ENCODE measurements around the gene CCDC91.

Gene CCDC91, protein sequence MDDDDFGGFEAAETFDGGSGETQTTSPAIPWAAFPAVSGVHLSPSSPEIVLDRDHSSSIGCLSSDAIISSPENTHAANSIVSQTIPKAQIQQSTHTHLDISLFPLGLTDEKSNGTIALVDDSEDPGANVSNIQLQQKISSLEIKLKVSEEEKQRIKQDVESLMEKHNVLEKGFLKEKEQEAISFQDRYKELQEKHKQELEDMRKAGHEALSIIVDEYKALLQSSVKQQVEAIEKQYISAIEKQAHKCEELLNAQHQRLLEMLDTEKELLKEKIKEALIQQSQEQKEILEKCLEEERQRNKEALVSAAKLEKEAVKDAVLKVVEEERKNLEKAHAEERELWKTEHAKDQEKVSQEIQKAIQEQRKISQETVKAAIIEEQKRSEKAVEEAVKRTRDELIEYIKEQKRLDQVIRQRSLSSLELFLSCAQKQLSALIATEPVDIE

DNA sequence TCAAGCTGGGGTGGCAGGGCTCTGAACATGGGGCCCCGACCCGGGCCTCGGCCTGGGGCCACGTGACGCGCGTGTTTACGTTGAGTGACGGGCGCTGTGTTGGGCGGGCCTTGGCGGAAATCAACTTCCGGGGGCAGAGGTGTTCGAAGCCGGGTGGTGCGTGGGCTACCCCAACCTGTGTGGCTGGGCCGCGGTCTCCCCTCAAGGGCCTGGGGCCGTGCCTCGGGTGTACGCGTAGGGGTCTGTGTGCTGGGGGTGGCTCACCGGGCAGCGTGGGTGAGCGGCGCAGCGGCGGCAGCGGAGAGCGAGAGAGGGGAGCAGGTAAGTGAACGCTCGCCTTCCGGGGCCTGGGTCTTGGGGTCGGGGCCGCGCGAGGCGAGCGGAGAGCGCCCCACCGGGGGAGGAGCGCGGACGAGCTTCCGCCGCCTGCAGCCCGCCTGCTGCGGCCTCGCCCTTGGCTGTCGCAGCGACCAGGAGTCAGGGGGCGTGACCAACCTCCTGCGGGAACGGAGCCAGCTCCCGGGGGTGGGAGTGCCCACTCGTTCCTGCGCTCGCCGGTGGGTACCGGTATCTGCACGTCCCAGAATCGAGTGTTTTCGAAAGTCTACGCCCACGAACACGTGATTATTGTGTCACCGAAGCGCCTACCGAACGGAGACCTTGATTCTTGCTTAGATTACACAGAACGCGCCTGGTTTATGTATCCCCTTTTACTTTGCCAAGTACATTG, at the start of gene CCDC91:
CCDC91 (plus strand) TSS at position 136 of the 730 bp plus-strand sequence. CDS start 66,760 bp downstream, outside the sequence.
- peak; percentile 70 for DNase-seq

DNA sequence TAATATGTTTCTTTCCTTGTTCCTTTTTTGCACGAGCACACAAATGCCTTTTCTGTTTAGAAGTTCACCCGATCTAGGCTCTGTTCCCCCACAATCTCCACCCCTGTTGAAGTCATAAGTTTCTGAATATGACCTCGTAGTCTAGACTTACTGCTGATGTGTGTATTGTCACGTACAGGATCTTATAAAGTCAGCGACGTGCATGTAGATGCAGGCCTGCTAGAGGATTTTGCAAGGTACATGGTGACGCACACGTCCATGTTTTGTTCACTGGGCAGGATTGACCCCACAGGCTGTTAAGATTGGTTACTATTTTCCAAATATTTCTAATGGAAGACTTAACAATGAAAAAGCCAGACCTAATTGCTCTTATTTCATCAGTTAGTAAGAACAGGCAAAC, 46.2 kb upstream of the CCDC91 start:
- DNase-seq, result no peak

DNA sequence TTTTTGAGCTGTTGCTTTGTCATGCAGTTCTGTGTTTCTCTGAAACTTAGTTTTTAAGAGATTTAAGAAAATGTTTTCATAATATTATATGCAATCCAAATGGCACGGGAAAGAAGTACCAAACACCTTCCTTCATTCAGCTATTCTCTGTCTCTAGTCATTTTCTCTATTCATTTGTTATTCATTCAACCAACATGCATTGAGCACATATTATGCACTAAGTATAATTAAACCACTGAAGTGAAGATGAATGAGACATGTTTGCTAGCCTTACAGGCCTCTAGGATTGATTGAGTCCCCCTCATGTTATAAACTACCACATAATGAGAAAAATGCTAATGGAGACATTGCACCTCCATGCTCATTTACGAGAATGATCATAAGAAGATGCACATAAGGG, 45.7 kb upstream of the CCDC91 start:
- DNase-seq, result no peak

DNA sequence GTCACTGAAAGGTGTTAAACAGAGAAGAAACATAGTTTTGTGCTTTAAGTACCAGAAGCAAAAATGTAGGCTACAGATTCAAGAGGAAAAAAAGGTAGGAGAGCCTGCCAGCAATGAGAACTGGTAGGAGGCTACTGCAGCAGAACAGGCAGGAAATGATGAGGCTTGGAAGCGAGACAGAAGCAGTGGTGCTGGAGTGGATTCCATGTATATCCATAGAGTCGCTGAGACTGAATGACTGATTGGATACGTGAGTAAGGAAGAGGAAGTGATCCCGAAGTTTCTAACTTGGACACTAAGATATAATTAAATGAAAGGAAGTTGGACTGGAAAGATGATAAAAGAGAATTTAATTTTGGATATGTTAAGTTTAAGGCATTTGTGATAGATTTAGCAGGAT, 45.0 kb upstream of the CCDC91 start:
- DNase-seq, result no peak

DNA sequence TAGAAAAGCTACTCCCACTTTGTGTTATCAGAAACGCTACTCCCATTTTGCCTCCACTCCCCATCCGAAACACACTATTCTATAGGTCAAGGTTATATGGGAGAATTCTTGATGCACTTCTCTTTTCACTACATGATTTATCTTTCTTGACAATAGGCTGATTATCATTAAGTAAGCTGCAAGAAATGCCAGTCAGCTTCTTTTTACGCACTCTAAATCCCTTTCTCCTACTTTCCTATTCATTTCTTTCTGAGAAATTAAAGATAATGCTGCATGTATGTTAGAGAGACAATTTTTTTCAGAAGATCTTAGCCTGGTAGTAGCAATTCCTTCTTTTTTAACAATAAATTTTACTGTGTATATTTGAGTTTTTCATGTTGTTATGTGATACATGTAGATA, 41.0 kb upstream of the CCDC91 start:
- no peak for DNase-seq

DNA sequence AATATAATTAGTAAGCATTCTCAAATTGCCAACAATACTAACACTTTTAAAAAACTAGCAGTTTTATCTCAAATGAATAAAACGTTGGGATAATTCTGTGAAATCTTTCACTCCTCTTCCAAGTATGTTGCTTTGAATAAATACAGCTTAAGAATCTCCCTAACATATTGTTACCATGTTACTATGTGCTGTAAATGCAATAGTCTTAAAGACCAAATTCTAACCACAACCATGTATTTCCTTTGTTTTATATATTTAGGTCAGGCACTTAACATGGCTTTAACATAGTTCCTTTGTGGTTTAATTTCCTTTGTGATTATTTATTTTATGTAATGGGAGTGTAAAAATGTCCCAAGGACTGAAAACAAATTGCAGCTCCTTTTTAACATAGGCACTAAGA, 33.9 kb upstream of the CCDC91 start:
- no peak for DNase-seq

DNA sequence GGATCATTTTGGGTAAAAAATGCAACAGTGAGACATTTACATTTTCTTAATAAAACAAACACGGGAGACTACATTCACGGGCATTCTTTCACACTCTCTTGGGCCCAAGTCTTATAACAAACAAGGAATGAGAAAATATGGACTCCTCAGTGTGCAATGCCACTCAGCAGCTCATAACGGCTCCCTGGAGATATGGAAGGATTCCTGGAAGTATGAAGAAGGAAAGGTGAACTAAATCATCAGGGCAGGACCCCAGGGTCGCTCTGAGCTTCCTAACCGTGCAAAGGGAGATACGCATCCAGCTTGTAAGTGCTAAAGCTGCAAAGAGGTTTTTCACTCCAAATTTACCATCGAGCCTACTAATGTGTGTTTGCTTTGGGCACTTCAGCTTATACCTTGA, 33.5 kb upstream of the CCDC91 start:
- DNase-seq, result no peak

DNA sequence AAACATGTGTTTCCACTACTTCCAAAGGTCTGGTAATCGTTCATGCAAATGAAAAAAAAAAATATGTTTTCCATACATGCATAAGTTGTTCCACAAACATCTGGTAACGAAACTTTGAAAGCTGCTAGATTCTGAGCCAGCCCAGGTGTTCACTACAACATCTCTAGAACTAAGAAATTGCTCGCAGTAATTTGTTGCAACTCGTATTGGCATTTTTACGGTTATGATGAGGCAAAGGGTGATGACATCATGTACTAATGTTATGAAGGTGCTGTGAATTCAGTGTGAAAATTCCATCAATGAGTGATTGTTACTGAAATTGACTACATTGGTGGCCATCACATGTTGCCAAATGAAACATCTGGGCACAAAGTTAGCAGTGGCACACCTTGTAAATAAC, 31.9 kb upstream of the CCDC91 start:
- DNase-seq, result no peak

DNA sequence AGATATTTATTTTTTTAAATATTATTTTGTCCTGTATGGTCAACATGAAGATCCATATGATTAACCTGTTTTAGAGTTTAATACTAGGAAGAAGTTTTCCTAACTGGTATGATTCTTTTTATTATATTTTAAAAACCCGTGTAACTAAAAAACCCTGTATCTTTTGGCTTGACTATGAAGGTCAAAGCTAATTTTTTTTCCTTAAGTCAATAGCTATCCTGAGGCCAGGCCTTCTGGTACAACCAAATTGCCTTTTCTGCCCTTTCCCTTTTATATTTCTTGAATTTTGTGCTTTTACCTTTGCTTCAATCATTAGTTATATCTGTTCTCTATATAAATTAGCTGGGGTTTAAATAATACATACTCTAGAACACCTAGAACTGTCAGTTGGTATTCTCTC, 30.6 kb upstream of the CCDC91 start:
- DNase-seq, result no peak

DNA sequence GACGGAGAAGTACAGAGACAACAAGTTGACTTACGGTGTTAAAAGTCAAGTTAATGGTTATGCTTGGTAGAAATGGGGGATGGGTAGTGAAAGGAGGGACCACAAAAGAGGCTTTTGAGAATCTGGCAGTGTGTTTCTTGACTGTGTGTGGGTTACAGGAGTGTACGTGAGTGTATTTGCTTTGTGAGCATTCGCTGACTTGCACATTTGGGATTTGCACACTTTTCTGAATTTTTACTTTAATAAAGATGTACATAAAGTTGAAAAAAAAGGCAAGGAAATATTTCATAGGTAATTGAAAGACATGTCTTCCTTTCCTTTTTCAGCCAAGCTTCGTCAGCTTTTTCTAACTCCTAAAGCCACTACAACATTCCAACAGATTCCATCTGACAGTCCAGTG, 28.6 kb upstream of the CCDC91 start:
- no peak for DNase-seq

DNA sequence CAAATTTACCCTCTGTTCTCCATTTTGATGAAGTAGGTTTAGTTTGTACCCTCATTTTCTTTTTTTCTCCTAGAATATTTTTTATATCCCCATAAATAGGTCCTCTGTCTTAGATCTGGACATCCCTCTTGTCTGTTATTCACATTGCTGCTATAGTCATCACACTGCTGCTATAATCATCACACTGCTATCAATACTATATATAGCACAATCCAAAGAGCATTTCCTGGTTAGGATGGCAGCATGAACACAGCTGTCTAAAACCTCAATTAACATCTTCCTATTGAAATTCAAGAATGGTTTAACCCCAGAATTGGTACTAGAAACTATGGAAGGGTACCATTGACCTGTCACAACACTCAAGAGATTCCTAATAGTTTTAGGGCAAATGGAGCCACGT, 27.6 kb upstream of the CCDC91 start:
- no peak for DNase-seq

DNA sequence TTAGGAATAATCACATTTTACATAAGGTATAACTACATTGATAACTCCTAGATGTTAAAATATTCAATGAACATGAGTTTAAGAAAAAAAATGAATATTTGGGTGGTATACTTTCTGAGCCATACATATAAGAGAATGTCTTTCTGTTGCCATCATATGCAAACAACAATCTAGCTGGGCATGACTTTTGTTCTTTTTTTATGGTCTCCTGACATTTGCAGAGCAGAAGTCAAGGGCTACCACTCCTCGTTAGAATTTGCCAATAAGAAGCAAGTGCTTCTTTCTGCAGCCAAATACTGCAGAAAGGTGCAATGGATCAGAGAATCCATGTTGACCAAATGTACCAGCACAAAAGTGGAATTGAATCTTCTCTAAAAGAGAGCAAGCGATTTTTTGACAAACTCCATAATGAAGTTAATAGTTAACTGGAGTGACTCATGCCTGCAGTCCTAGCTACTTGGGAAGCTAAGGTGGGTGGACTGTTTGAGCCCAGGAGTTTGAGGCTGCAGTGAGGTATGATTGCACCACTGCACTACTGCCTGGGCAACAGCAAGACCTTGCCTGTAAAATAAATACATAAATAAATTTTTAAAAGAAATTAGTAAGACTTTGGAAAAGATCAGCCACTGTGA, 25.5 kb upstream of the CCDC91 start:
- no peak for DNase-seq

DNA sequence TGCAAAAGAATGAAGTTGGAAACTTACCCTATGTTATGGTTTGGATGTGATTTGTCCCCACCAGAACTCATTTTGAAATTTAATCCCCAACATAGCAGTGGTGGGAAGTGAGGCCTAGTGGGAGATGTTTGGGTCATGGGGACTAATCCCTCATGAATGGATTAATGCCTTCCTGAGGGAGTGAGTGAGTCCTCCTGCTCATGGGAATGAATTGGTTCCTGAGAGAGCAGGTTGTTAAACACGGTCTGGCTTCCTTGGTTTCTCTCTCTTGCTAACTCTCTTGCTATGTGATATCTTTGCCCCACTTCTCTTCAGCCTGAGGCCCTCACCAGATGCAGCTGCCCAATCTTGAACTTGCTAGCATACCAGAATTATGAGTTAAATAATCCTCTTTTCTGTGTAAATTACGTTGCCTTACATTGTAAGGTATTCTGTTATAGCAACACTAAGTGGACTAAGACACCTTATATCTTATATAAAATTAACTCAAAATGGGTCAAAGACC, 22.2 kb upstream of the CCDC91 start:
- DNase-seq, result no peak

DNA sequence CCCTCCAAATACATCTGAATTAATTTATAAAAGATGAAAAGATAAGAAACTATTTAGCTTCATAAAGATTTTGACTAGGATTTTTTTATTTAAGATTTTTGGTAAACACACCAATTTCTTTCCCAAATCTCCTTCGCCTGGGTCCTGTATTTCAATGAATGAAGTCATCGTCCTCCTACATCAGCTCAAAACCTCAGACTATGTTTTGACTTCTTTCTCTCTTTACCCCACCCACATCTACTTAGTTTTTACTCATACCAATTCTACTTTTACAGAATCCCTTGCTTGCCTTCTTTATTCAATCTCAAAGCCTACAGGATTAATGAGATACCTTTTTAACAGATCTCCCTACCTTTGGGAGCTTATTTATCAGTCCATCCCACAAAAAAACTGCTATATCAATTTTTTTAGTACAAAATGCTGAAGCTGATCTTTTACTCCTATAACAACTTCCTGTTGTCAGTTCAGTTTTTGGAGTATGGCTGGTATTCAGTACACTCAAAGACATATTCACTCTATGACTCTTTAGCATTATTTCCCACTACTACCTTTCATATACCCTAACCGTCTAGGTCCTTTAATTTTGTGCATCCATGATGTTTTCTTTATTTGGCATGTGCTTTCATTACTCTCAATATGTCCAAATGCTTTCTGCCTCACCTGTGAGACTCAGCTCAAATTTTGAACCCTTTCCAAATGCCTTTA, 18.7 kb upstream of the CCDC91 start:
- DNase-seq, result no peak

DNA sequence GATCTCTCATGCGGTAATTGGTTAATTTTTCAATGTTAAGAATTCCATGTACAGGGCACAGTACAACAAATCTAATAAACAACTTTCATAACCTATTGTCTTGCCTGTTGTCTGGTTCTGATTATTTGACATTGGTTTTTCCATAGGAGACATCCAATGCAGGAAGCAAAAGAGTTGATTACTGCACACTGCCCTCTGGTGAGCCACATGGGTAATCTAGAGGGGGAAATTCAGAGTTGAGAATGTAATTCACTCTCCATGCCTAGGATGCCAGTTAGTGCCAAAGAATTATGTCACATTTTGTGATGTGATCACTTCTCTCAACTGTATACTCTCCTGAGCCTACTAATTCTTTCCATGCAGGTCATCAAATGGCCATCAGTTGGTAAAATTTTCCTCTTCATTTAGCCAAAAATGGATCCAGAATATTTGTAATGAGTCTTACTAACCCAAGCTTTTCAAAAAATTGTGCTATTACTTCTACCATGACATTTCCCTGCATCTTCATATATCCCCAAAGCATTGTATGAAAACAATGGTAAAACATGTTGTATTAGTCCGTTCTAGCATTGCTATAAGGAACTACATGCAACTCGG, 17.7 kb upstream of the CCDC91 start:
- peak; percentile 24 for DNase-seq

DNA sequence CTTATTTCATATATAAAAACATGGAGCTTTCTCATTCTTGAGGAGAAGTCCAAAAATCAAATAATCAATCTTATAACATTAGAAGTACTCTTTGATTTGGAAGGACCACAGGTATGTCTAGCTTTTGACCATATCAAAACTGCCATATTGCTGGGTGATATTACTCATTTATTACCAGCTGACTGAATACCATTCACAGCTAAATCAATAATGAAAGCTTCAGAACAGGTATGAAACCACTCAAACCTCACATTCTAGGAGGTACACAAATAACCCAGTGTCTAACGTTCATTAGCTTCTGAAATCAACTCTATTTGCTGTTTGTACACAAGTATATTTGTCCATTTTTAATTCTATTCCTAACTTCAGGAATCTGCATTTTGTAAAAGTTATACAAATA, 16.8 kb upstream of the CCDC91 start:
- no peak for DNase-seq

DNA sequence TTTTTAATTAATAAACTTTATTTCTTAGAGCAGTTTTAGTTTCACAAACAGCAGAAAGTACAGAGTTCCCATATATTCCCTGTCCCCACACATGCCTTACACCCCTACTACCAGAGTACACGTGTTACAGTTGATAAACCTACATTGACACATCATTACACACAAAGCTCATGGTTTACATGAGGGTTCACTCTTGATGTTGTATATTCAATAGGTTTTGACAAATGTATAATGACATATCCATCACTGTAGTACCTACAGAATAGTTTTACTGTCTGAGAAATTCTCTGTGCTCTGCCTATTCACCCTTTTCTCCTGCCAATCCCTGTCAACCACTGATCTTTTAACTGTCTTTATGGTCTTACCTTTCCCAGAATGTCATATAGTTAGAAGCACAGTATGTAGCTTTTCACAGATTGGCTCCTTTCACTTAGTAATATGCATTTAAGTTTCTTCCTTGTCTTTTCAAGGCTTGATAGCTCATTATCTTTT, 15.1 kb upstream of the CCDC91 start:
- no peak for DNase-seq

DNA sequence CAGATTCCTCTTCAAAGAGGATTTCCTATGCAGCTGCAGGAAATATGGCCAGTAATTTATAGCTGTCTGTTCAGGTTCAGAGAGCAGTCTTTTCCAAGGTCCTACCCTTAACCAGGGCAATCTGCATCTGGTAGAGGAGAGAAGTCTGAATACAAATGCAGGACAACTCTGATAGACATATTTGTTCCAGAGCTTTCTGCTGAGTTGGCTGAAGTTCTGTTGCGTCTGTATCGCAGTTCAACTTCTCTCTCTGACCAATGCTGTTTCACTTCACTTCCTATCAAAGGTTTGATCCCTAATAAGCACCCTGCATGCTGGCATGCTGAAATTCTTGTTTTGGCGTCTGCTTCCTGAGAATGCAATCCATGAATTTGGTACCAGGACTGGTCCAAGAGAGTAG, 14.0 kb upstream of the CCDC91 start:
- no peak for DNase-seq

DNA sequence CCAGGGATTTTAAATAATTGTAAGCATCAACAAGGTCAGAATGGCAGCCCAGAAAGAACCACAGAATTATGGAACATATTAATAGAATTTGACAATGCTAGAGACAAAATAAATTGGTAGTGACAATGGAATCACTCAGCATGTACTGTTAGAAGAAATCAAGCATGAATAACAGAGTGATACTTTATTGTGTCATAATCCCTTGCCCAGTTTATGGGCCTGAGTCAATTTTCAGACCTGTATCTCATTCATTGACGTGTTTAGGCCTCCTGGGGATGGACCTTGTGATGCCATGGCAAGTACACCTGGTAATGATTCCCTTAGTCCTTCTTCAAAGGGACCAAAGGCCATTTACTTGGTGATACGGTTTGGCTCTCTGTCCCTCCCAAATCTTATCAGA, 12.8 kb upstream of the CCDC91 start:
- no peak for DNase-seq

DNA sequence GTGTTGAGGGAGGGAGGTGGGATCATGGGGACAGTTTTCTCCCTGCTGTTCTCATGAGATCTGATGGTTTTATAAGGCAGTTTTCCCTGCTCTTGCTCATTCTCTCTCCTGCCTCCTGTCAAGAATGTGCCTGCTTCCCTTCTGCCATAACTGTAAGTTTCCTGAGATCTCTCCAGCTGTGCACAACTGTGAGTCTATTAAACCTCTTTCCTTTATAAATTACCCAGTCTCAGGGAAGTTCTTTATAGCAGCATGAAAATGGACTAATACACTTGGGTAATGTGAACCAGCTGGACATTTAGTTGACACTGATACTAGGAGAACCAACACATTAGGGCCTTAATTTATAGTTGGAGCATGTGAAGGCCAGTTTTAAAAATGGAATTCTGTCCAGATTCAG, 12.4 kb upstream of the CCDC91 start:
- DNase-seq, result no peak

DNA sequence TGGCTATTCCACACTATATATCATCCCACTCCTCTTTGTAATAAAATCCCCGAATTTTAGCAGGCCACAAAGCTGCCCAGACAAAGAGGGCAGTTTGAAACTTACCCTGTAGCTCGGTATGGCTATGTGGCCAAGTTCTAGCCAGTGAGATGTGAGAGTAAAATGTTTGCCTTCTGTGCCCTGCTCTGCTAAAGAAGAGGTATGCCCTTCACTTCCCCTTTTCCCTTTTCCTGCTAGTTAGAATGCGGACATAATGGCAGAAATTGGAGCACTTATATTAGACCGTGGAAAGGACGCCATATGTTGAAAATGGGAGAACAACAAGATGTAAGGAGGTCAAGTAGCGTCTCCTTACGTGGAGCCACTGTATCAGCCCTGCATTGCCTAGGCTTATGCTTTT, 11.5 kb upstream of the CCDC91 start:
- no peak for DNase-seq

DNA sequence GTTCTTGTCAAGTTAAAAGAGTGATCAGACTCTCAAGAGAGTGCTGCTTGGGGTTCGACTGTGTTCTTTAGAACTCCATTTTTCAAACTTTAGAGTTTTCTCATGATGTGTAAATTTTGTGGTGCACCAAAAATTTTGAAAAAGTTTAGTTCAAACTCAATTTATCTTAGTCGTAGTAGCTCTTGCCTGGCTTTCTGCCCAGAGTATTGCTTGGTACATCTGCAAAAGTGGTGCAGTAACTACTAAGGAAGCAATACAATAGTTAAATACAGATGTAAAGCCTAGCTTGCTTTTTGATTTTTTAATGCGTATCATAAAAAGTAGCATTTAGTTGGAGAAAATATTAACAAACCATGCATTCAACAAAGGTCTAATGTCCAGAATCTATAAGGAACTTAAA, 9.5 kb upstream of the CCDC91 start:
- DNase-seq, result no peak

DNA sequence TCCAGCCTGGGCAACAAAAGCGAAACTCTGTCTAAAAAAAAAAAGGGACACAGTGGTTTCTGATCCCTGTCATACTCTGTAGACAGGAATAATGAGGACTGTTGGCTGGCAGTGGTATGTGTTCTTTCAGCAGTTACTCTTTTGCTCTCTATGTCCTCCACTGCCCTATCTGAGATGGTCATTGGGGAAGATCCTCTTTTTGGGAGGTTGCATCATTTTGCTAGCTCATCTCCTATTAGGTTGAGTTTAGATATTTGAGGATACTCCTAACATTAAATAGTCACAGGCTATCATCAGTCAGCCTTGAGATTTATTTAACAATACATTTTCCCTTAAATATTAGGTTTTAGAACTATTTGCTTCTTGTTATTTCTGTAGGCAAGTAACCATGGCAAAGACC, 5.9 kb upstream of the CCDC91 start:
- DNase-seq, result peak; percentile 45
